HG03064 (cell line): ENCODE results near the gene NAGA.

ENCODE experiments used
- ATAC-seq: cut with Tn5 transposase; IDR thresholded peaks from one replicate; pipeline ENCODE4 v1.9.1; 2021; ENCODE audit warnings: low read depth; ENCODE audit not compliant: unreplicated experiment

Gene NAGA

GRCh38 chr22:42052765-42053164, 17.8 kb downstream of the NAGA start:
- no peak for ATAC-seq

GRCh38 chr22:42050641-42051180, 19.9 kb downstream of the NAGA start:
- ATAC-seq: no peak

DNA sequence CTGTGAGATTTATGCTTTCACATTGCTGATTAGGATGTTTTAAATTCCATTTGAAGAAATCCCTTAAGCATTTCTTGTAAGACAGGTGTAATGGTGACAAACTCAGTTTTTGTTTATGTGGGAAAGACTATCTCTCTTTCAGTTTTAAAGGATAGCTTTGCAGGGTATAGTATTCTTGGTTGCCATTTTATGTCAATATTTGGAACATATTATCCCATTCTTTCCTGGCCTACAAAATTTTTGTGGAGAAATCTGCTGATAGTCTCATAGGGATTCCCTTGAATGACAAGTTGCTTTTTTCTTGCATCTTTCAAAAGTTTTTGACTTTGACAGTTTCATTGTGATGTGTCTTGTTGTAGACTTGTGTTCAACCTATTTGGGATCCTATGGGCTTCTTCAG, 28.8 kb downstream of the NAGA start:
- ATAC-seq: no peak

GRCh38 chr22:42039271-42039670, 31.3 kb downstream of the NAGA start:
- ATAC-seq: no peak

GRCh38 chr22:42035256-42035655, 35.4 kb downstream of the NAGA start:
- no peak for ATAC-seq

DNA sequence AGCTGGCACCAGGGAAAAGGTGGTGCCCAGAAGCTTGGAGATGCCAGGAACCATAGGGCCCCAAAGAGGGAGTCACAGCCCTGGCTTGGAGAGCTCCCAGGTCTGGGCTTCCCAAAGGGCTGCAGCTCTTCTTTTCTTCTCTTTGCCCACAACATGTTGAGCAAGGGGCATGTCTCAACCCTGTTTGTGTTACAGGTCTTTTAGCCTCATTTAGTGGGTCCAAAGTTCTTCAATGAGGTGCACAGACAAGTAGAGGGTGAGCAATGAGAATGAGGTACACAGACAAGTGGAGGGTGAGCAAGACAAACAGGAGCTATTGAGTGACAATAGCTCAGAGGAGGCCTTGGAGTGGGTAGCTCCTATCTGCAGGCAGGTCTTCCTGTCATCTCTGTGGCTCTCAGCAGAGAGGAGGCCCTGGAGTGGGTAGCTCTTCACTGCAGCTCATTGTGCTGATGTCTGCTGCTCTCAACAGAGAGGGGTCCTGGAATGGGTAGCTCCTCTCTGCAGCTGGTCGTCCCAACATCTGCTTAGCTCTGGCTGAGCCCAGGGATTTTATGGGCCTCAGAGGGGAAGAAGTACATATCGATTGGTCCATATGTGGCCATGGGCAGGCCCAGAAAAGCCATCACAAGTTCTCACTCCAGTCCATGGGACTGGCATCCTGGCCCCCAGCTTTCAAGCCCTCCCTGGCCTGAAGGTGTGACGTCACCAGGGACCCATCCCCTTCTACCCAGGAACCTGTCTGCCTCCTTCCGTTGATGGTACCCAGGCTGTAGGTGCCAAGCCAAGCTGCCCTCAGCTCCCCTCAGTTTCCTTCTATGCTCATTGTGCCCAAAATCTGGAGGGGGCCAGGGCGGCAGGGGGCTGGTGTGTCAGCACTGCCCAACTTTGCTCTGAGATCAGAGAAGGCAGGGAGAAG, 37.1 kb downstream of the NAGA start:
- no peak for ATAC-seq

- no peak for ATAC-seq
Measured at GRCh38 chr22:42026705-42027104, 43.9 kb downstream of the NAGA start.

- ATAC-seq: no peak
Measured at GRCh38 chr22:42025421-42025820, 45.2 kb downstream of the NAGA start.

- no peak for ATAC-seq
Measured at GRCh38 chr22:42022162-42022847, 48.3 kb downstream of the NAGA start.

DNA sequence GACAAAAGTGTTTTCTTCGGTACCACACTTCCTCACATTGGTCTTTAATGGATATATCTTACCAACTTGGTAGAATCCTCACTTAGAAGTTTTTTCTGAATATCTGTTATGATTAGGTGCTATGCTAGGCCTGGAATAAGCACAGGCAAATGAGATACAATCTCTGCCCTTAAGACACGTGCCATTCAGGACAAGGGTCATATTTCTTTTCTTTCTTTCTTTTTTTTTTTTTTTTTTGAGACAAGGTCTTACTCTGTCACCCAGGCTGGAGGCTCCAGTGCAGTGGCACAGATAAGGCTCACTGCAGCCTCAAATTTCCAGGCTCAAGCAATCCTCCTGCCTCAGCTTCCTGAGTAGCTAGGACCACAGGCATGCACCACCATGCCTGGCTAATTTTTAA, 49.0 kb downstream of the NAGA start:
- ATAC-seq: no peak

DNA sequence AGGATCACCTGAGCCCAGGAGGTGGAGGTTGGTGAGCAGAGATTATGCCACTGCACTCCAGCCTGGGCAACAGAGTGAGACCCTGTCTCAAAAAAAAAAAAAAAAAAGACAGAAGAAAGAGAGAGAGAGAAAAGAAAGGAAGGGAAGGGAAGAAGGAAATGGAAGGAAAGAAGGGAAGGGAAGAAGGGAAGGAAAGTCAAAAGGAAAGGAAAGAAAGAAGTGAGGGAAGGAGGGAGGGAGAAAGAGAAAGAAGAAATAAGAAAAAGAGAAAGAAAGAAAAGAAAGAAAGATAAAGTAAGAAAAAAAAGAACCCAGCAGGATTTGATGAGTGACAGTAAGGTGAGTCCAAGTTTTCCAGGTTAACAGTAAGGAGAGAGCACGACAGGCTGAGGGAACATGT, 52.4 kb downstream of the NAGA start:
- no peak for ATAC-seq

DNA sequence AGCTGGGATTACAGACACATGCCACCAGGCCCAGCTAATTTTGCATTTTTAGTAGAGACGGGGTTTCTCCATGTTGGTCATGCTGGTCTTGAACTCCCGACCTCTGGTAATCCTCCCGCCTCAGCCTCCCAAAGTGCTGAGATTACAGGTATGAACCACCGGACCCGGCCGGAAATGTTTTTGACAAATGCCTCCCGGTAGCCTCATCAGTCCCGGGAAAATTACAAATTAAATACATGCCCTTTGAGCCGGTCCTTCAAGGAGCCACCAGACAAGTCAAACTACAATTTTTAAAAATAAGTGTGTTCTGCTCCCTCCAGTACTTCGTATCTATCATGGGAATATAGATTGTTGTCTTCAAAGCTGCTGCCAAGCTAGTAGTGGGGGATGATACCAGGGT, 54.5 kb downstream of the NAGA start:
- no peak for ATAC-seq

- ATAC-seq: no peak
Measured at GRCh38 chr22:42013385-42013784, 57.2 kb downstream of the NAGA start.

DNA sequence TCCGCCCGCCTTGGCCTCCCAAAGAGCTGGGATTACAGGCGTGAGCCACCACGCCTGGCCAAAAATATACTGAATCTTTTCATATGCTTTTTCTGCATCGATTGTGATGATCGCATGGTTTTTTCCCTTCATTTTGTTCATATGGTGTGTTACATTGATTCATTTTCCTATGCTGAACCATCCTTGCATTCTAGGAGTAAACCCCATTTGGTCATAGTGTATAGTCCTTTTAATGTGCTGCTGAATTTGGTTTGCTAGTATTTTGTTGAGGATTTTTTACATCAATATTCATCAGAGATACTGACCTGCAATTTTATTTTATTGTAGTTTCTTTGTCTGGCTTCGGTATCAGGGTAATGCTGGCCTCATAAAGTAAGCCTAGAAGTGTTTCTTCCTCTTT, 59.8 kb downstream of the NAGA start:
- no peak for ATAC-seq
